ENCODE data around the gene AUH. TPM values are rescaled to one million over a fixed set of nuclear protein-coding genes. Genes with fewer than 3 reads are reported as not detected.
A peak's percentile ranks its signal among the peaks of the same experiment; 100 is the strongest.

The AUH gene
- total RNA-seq, 1 donor: 14.5 TPM

DNA sequence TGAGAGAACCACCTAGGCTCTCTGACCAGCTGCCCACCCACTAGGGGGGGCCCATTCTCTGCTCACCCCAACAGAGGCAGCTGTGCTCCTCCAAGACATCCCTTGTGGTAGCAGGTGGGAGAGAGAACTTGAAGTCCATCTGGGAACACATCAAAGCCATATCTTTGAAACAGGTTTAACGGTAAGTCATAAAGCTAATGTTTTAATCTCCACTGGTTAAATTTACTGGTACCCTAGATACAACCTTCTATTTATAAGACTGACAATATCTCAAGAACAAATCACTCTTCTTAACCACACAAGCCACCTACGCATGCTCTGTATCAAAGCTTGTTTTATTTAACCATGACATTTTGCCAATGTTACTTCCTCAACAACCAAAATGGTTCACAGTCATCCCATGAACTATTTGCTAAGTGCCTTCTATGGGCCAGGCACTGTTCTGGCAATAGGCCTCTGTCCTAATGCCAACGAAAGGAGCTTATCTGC, 20.4 kb downstream of the AUH start:
- DNase-seq (ENCODE audit: low read depth in 2 of 3, low spot score in 2 of 3): no peak

DNA sequence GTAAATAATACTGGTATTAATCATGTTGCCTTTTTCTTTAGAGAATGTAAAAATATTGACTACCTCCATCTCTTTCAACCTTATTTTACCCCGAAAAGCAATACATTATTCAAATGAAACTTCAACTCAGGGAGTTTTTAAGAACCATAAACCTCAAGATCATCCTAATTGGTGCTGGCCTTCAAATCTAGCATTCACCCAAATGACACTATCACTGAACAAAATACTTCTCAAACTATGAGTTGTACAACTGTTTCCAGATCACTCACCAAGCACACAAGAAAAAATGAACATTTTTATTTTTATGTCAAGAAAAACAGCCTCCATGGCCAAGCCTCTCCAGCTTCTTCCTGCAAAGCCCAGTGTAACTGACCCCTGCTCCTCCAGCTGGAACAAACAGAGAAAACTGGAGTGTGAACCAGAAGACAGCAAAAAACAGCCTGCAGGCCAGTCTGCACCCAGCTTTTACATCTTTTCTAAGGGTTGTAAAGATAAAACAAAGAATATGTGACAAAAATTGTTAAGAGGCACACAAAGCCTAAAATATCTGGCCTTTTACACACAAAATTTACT, 21.2 kb downstream of the AUH start:
- no peak for DNase-seq (ENCODE audit: low read depth in 2 of 3, low spot score in 2 of 3)

DNA sequence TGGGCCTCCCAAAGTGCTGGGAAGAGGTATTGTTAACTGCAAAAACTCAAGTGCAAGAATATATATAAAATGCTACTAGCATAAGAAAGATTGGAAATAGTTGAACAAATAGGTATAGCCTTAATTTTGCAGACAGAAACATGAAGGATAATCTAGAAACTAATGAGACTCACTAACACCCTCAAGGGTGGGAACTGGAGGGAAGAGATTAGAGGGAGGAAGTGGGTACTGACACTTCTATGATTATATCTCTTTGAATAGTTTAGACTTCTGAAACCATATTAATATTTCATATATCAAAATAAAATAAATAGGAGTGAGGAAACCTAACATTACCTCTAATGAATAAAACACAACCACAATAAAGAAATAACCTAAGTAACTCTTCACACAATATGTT, 23.0 kb downstream of the AUH start:
- DNase-seq (ENCODE audit: low read depth in 2 of 3, low spot score in 2 of 3): no peak

DNA sequence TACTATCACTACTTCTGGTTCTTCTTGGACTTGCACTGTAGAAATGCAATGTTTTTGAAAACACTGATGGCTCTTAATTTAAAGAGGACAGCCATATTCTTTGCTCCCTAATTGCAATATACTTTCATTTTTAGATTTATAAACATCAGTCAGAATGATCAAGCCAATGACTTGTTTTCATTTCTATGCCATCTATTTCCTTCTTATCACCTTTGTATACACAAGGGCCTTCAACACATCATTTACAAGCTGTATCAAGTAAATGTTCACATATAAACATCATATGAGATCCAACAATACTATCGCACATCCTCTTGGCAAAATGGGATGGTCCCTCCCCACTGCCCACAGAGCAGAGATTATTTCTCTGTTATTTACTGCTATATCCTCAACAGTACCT, 24.9 kb downstream of the AUH start:
- DNase-seq (ENCODE audit: low read depth in 2 of 3, low spot score in 2 of 3): no peak

DNA sequence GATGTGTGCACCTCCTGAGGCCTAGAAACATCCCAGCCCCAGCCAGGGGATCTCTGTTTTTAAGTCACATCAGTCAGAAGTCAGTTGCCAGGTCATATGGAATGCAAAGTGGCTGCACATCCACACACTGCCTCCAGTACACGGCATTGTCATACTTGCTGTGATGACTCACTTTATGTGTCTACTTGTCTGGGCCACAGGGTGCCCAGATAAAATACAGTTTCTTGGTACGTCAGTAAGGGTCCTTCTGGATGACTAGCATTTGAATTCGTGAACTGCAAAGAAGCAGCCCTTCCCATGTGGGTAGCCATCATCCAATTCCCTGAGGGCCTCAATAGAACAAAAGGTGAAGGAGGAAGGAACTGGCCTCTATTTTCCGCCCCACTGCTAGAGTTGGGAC, 27.7 kb downstream of the AUH start:
- no peak for DNase-seq (ENCODE audit: low read depth in 2 of 3, low spot score in 2 of 3)

DNA sequence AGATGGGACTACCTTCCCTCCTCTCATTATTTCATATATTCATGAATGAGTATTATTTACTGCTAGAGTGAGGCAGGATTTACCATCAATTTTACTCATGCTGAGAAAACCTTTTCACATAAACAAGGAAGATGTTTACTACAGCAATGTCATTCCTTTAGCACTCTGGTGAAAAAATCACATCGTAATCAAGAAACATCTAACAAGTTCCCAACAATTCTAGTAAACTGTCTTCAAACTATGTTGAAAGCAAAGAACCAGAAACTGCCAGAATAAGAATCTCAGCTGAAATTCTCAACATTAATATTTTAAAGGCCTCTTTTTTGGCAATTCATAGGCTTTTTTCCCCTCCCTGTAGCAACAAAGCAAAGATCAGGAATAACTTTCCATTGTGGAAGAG, 28.2 kb downstream of the AUH start:
- DNase-seq (ENCODE audit: low read depth in 2 of 3, low spot score in 2 of 3): no peak

DNA sequence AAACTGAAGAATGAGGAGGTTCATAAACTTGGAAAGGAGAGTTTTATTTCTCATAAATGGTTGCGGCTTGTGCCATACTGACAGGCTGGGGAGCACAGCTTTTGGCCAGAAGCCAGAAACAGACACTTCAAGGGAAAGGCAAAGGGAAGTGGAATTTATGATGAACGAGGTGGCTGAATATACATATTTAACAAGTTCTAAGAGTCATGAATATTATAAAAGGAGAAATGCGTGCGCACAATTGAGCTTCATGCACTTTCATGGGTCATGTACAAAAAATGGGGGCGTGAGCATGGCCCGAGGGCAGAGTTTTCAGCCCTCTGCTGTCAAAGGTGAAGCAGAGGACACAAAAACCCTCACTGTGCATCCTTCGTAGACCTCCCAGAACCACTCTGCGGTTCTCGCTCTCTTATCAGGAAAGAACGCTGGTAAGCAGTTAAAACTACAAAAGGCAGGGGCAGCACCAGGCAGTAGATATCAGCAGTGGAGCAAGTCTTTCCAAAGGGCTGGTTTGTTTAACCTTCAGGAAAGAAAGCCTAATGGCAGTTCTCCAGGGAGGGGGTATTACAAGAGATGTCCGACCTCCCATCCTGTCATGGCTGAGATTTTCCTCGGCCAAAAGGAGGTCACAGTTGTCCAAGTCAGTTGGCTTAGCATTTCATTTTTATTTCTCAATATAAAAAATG, 29.0 kb downstream of the AUH start:
- DNase-seq (ENCODE audit: low read depth in 2 of 3, low spot score in 2 of 3): peak in 1 of 3 donors; percentile 42

DNA sequence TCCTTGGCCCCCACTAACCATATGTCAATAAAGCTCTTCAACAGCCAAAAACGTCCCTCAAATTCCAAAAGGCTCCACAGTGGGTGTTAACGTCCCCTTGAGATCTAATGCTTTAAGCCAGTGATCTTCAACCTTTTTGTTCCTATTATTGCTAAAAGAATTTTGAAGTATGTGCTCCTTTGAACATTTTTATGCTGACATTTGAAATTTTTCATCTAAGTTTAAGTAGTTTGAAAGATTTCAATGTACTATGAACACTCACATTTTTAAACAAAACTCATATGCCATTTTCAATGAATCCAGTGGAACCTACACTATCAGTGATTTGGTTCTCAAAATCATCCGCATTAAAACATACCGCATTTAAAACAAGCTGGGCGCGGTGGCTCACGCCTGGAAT, 29.9 kb downstream of the AUH start:
- DNase-seq (ENCODE audit: low read depth in 2 of 3, low spot score in 2 of 3): no peak

DNA sequence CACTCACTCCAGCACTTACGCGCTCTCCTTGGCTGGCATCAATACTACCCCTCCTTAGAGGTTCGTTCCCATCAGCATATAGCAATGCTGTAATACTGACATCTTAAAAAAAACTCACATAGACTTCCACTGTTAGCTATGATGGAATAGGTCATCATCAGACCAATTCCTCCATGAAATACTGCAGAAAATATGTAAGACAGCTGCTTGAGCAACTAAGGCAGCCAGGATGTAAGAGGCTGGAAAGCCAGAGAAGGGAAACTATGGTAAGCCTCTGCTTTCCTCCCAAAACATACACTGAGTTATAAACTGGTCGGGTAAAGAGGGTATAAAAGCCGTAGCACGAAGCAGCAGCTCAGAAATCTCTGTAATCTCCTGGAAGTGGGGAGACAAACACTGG, 33.5 kb downstream of the AUH start:
- DNase-seq (ENCODE audit: low read depth in 2 of 3, low spot score in 2 of 3): no peak

DNA sequence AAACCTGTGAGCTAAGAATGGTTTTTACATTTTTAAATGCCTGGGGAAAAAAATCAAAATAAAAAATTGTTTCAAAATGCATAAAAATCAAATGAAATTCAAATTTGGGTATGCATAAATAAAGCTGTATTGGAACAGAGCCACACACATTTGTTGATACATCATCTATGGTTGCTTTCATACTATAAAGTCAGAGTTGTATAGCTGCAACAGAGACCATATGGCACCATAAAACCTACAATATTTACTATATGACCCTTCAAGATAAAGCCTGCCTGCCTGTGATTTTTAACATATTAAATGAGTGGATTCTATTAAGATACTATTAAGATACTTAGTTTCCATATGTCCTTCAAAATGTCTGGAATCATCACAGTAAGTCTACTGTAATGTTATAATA, 40.0 kb downstream of the AUH start:
- DNase-seq (ENCODE audit: low read depth in 2 of 3, low spot score in 2 of 3): no peak

DNA sequence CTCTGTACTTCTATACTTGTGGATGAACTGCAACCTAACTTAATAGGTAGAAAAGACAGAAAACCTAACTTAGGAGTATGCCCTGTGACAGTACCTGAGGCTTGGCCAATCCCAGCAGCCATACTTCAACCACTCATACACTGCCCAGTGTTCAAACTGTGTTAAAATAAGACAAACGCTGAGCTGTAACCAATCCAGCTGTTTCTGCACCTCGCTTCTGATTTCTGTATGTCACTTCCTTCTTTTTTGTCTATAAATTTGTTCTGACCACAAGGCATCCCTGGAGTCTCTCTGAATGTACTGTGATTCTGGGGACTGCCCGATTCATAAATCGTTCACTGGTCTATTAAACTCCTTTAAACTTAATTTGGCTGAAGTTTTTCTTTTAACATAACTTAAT, 41.4 kb downstream of the AUH start:
- DNase-seq (ENCODE audit: low read depth in 2 of 3, low spot score in 2 of 3): peak in 2 of 3 donors; percentile 8 to 41

DNA sequence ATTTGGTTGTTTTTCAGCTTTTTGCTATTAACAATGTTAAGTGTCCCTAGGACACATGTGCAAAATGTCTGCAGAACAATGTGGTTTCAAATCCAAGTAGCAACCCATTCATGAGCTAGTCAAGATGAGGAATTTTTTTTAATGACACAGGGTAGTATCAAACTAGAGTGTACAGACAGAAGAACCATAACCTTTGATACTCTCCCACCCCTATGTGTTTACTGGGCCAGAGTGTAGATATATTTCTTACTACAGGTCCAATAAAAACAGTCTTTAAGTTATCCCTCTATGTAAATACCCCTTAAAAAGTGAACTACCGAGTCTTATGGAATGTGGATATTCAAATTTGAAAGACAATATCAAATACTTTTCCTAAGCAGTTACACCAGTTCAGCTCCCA, 45.6 kb downstream of the AUH start:
- DNase-seq (ENCODE audit: low read depth in 2 of 3, low spot score in 2 of 3): no peak

DNA sequence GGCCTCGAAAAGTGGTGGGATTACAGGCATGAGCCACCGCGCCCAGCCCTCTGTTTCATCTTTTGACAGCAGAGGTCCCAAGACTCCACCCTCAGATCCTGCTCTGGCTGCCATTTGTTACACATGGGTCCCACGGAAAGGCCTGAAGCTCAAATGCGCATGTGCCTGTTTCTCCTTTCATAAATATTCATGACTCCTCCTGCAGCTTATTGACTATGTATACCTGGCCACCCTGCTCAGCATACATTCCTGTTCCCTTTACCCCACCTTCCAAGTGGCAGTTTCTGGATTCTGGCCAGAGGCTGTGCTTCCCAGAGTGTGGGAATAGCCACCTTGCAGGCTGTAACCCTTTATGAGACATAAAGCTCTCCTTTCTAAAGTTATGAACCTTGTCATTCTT, 46.5 kb downstream of the AUH start:
- no peak for DNase-seq (ENCODE audit: low read depth in 2 of 3, low spot score in 2 of 3)

DNA sequence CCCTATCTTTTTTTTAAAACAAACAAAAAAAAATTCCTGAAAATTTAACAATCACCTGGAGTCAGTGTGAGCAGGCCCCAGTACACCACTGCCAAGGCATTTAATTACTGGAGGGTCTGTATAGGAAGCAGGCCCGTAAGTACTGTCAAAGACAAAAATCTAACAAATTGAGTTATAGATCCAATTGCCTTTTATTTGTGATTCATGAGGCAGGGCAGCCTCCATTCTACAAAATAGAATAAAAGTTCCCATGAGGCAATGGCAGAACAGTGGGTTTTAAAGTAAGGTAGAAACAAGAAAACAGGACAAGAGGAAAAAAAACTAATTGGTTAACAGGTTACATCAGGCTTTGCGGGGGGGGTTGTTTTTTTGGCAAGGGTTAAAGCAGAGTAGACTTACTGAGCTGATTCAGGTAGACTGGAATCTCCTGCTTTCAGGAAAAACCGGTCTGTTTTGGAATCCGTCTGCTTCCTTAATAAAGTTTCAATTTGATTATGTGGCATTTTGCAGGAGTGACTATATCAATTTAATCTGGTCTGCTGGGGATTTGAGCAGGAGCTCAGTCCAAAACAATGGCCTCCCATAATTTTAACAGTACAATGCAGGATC, 48.9 kb downstream of the AUH start:
- DNase-seq (ENCODE audit: low read depth in 2 of 3, low spot score in 2 of 3): no peak

DNA sequence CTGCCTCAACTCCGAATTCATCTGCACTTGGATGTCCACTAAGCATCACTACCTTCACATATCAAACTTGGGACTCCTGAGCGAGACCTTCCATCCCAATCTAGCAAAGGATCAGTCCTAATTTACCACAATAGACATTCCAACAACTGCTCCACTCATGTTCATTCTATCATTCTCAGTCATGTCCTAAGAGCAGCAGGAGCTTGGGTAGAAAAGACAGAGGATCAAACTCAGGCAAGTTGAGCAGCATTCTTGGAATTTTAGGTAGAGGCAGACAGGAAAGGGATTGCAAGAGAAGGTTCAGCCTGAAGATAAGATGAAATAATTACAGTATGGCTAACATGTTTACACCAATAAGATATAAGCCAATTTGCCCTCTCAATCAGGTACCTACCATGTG, 51.7 kb downstream of the AUH start:
- DNase-seq (ENCODE audit: low read depth in 2 of 3, low spot score in 2 of 3): no peak

DNA sequence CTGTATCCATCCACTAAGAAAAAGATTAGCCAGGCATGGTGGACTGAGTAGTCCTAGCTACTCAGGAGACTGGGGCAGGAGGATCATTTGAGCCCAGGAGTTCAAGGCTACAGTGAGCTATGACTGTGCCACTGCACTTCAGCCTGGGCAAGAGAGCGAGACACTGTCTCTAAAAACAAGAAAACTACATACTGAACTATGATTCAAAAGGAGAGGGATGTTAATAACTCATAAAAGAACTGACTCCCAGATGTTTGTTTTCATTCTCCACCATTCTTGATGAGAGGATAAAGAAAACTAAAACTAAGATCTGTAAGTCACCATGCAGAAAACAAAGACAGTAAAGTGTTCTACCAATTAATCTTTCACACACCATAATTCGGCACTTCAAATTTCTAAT, 53.5 kb downstream of the AUH start:
- DNase-seq (ENCODE audit: low read depth in 2 of 3, low spot score in 2 of 3): no peak

DNA sequence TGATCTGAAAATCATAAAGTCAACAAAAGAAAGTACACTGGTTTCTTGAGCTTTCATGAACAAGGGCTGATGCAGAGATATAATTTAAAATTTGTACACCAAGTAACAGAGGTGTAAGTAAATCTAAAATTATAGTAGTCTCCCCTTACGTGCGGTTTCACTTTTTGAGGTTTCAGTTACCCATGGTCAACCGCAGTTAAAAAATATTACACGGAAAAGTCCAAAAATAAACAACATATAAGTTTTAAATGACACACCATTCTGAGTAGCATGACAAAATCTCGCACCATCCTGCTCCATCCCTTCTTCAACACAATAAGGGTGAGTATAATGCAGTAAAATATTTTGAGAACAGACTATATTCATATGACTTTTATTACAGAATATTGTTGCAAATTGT, 54.4 kb downstream of the AUH start:
- no peak for DNase-seq (ENCODE audit: low read depth in 2 of 3, low spot score in 2 of 3)

DNA sequence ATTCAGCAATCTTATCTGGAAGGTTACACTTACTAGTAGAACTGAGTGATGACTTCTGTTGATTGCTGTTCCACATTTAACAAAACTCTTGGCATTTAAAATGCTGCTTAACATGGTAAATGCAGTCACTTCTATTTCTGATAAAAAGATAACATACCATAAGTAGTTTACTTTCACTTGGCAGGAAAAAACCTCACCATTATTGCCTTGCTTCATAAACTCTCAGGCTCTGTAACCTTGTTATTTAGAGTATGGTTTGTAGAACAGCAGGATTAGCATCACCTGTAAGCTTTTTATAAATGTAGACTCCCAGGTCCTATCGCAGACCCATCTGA, 55.5 kb downstream of the AUH start:
- DNase-seq (ENCODE audit: low read depth in 2 of 3, low spot score in 2 of 3): no peak

DNA sequence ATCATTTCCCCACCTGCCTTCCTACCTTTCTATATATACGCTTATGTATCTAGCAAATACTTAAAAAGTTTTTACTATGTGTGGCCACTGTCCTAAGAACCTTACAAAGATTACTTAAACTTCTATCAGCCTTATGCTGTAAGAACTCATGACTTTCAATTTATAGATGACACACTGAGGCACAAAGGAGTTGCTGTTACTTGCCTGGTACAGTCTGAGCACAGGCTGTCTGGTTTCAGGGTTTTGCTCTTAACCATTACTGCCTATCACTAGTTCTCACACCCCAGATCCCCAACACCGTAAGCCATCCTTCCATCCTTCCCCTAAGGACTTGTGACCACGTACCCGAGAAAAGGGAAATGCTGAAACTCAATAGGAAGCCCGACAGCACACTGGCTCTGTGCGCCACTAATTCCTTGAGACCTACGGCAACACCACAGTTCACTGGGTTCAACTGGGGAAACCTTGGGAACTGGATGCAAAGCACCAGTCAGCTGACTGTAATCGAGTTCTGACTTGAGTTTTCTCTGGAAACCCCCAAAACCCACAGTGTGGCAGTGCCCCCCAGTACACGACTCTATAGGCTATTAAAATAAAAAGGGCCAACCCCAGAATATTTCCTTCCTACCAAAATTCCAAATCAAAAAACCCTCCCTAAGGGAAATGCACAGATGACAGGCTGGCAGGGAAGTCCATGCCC, 56.0 kb downstream of the AUH start:
- DNase-seq (ENCODE audit: low read depth in 2 of 3, low spot score in 2 of 3): no peak

DNA sequence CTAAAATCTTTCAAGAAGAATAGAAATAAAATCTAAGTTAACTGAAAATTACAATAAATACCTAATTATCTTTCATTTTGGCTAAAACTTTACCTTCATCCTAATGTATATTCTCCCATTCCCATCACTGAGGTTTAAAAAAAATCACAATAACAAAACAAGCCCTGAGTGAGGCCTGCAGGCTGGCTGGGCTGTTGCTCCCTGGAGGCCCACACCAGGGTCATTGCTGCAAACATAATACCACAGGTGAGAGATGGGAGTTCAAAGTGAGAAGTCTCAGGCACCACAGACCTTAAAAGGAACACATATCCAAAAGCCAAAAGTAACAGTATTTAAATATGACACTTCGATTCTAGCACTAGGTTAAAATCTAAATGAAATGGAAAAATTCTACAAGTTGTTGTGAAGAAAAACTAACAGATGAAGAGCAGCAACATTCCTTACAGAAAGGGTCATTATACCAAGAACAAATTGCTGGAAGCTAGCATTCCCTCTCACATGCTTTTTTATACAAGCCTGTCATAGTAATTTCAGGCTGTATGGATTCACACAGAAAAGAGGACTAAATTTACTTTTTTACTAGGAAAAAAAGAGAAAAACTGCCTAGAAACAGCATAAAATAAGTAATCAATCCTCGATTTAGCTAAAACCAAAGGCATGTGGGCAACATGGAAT, 57.8 kb downstream of the AUH start:
- DNase-seq (ENCODE audit: low read depth in 2 of 3, low spot score in 2 of 3): no peak

DNA sequence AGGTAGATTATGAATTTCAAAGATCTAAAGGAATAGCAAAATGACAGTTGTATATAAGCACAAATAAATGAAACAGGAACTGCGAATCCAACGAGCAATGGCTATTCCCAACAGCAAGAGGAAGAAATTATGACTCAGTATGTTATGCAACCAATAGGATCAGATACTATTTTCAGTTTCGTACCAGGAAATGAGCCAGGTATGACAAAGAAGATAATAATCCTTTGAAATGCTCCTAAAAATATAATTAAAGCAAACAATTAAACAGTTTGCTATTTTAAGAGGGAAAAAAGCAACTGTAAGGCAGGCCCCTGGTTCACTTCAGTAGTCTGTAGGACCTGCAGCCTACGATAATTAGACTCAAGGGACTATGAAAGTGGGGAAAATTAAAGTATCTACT, 58.9 kb downstream of the AUH start:
- DNase-seq (ENCODE audit: low read depth in 2 of 3, low spot score in 2 of 3): peak in 2 of 3 donors; percentile 29 to 37

Data from hematopoietic multipotent progenitor cell (in vitro differentiated cells).